Measurements from ENCODE around the gene ARID5B. TPM values are rescaled to one million over a fixed set of nuclear protein-coding genes. Genes with fewer than 3 reads are reported as not detected.

ARID5B gene
- total RNA-seq, 1 experiment from 2014 or later = 0.04 TPM

DNA sequence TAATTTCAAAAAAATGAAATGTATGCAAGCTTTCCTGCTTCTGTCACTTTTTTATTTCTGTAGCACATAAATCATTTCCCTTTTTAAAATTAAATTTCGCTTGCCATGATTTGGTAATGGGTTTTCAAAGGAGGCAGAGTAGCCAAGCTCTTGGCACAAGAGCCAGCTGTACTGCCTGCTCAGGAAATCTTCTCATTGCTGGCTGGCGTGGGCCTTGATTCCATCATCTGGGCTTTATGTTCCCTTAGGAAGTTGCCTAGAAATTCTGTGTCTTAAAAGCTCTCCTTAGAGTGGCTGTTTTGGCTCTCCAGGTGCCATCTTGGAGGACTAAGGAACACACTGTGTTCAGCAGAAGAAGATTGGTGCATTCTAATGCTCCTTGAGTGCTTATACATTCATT is 107.4 kb downstream of the ARID5B start:
- no CpG with 5 or more reads among the region's 2 CpGs for WGBS (ENCODE audit: extremely low coverage, insufficient read length, low lambda C conversion rate)
- Mint-ChIP-seq H3K36me3 (ENCODE audit: insufficient read depth in 1 of 3, low read depth in 3 of 3) (no peaks in the 10 kb centered on the region), H3K27me3 (ENCODE audit: low read depth) (no peaks in the 10 kb centered on the region), H3K4me1 (no peaks in the 10 kb centered on the region), H3K9me3 (no peaks in the 10 kb centered on the region), H3K4me3 (no peak overlapping the region), H3K27ac (no peak overlapping the region)
- DNase-seq = no peak
- no peaks in the 10 kb centered on the region for H3K79me1 ChIP-seq (ENCODE audit: insufficient read depth, low read depth, low read length, poor library complexity, severe bottlenecking)
- H3K27ac ChIP-seq (ENCODE audit: insufficient read length, low read depth, low read length) = no peak overlapping the region
- H3K14ac ChIP-seq (ENCODE audit: insufficient read depth, low read length) = no peak overlapping the region
- no peaks in the 10 kb centered on the region for H3K27me3 ChIP-seq (ENCODE audit: insufficient read depth, low read length)
- no peak overlapping the region for H2BK5ac ChIP-seq (ENCODE audit: insufficient read length, low read length)
- no peak overlapping the region for H3K9ac ChIP-seq (ENCODE audit: extremely low read depth, insufficient read length, low read length)
- H3K18ac ChIP-seq (ENCODE audit: insufficient read length, low read depth, low read length) = no peak overlapping the region
- H2BK120ac ChIP-seq (ENCODE audit: low read depth, low read length, poor library complexity, severe bottlenecking) = no peak overlapping the region
- H4K8ac ChIP-seq (replicated peaks; ENCODE audit: insufficient read length, low read depth, low read length) = no peak overlapping the region
- no peak overlapping the region for H3K4me2 ChIP-seq (ENCODE audit: insufficient read depth, insufficient read length, low read length)
- no peak overlapping the region for H3K23ac ChIP-seq (ENCODE audit: insufficient read length, low read depth, low read length)
- no peak overlapping the region for H2BK12ac ChIP-seq (ENCODE audit: insufficient read length, low read depth, low read length)
- no peak overlapping the region for H2BK20ac ChIP-seq (ENCODE audit: low read depth, low read length, poor library complexity, severe bottlenecking)
- no peak overlapping the region for H4K91ac ChIP-seq (ENCODE audit: insufficient read length, low read depth, low read length)
- no peaks in the 10 kb centered on the region for H3K4me1 ChIP-seq (ENCODE audit: insufficient read depth, low read length)
- TF ChIP-seq CTCF (conservative IDR thresholded peaks at IDR 0.05) = no peak
- H3K9me3 ChIP-seq (ENCODE audit: control insufficient read depth, low read depth, low read length) = no peaks in the 10 kb centered on the region
- H2BK15ac ChIP-seq (ENCODE audit: low read depth, low read length) = no peak overlapping the region
- H2AK5ac ChIP-seq (ENCODE audit: insufficient read length, low read length) = no peak overlapping the region
- no peak overlapping the region for H4K5ac ChIP-seq (ENCODE audit: insufficient read length, low read depth, low read length)
- no peaks in the 10 kb centered on the region for H3K23me2 ChIP-seq (ENCODE audit: insufficient read length, low read depth, low read length, poor library complexity, severe bottlenecking)
- H3T11ph ChIP-seq (ENCODE audit: low read length) = no peak overlapping the region
- no peak overlapping the region for H3K4ac ChIP-seq (ENCODE audit: low read depth, low read length)
- no peaks in the 10 kb centered on the region for H4K20me1 ChIP-seq (ENCODE audit: control insufficient read depth, insufficient read depth, insufficient read length)
- H3K79me2 ChIP-seq (ENCODE audit: insufficient read depth, low read length) = no peaks in the 10 kb centered on the region
- no peak overlapping the region for H2AFZ ChIP-seq (ENCODE audit: low read length)
- no peak overlapping the region for H3K56ac ChIP-seq (ENCODE audit: insufficient read length, low read depth, low read length)
